OCI-M1 (cell line): ENCODE measurements around the gene DLG2.

Experiments
- DNase-seq: peaks from one replicate; lab custom pipeline; 2025; lab: John Stamatoyannopoulos, UW

DLG2 gene

DNA sequence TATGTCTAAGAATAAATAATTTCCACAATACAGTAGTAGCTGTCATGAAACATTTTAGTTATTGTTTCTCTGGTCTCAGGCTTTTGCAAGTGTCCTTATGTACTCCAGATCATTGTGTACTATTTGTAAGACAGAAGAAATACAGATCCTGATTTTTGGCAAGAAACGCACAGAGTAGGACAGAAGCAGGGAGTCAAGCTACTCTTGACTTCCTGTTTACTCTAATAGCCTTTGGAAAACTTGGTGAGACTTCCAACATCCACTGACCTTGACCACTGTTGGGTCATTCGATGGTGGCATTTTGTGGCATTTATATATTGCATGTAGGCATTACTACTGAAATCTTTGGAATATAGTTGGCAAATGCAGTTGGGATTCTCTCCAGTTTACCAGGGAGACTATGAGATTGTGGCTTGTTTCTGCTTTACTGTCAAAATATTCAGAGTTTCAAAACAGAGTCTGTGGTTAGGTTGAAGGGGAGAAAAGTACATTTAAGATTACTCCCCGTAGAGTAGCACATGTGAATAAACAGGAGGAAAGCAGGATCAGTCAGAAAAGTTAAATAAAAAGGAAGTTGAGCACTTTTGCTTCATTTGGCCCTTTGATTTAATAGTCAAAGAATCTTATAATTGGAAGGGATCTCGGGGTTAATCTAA is 1614.8 kb downstream of the DLG2 start:
- DNase-seq: no peak

DNA sequence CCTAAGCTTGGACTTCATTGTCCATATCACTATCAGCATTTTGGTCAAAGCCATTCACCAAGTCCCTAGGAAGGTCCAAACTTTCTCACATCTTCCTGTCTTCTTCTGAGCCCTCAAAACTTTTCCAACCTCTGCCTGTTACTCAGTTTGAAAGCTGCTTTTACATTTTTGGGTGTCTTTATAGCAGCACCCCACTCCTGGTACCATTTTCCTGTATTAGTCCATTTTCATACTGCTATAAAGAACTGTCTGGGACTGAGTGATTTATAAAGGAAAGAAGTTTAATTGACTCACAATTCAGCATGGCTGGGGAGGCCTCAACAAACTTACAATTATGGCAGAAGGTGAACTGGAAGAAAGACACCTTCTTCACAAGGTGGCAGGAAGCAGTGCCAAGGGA is 1624.0 kb downstream of the DLG2 start:
- DNase-seq: no peak

DNA sequence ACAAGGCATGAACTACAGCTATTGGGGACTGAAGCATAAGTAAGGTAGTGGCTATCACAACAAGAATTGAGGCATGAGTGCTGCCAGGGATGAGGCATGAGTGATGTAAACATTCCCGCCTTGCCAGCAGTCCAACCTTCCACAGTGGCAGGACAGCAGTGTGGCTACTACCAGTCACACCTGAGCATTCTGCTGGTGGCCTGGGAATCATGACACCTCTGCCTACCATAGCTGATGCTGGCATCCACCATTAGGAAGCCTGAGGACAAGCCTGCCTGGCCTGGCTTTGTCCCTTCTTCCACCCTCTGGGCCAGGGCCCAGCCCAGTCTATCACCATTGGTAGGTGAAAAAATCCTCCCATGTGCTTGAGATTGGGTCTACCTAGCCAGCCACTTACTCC is 1628.2 kb downstream of the DLG2 start:
- DNase-seq: no peak

DNA sequence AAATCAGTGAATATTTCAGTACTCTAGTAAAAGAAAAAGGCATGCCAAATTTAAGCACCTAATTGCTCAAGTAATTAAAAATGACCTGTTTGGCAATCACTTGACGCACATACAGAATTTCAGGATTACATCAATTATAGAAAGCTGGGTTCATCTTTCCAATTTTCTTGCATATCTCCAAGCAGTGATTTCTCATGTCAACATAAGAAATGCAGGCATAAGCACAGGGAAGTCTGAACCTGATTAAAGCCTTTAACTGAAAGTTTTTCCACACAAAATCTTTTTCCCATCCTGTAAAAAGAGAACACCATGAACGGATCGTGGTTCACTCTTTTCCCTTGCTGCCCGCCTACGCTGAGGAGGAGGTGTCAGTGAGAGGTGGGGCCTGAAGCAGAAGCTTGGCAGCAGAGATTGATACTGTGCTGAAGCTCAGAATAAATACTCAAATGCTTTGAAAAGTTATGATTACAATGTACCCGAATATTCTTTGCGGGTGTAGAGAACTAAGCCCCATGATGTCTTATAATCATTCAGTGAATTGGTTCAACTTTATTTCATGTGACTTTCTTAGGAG is 1636.9 kb downstream of the DLG2 start:
- no peak for DNase-seq

DNA sequence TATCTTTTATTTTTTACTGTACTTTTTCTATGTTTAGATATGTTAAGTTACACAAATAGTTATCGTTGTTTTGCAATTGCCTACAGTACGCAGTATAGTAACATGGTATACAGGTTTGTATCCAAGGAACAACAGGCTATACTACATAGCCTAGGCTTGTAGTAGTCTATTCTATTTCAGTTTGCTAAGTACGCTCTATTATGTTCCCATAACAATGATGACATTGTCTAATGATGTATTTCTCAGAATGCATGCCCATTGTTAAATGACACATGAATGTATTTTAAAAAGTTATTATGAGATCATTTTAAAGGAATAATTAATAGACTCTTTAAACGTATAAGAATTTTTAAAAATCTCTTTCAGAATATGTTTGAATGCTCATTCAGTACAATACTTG is 1644.3 kb downstream of the DLG2 start:
- DNase-seq: no peak

DNA sequence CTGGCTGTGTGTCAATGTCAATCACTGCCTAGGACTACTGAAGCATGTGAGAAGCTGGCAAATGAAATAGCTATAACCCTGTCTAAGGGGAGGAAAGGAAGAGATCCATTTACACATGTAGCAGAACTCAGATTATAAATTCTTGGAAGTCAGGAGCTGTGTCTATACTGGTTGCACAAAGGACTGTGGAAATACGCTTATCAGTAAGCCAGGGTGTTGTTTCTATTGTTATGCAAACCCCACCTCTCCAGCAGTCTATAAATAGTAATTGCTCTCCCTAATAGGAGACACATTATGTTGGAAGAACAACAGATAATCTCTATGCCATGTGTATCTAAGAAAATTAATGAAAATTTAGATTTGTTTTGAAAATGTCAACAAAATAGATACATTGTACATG is 1647.6 kb downstream of the DLG2 start:
- DNase-seq: no peak

DNA sequence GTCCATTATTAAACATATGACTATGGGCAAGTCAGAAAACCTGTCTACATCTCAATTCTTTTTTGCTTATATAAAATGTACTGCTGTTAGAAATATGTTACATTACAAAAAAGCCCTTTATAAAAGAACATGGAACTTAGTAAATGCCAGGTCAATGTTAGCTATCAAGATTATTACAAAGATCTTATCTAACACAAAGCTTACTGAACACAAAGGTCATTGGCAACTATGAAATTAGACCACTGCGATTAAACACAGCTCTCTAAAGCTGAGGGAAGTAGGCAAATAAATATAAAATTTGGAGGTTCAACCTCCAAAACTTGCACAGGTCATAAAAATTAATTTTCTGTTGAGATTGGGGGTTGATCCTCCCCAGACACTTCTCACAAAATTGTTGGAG is 1648.2 kb downstream of the DLG2 start:
- DNase-seq: no peak

DNA sequence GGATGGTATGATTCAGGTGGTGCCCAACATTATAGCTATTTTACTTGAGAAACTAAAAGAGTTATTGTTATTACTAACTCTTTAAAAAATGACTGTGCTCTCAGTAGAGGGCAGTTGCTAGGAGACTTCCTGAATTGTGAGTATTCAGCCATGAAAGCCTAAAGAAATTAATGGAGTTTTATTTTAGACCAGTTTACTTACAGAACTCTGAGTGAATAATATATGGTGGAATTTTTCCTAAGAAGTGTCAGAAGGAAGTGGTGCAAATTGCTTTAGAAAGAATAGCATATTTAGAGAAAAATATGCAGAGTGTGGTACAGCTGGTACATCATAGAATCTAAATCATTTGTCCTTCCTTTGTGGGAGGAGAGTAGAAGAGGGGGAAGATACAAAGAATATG is 1651.1 kb downstream of the DLG2 start:
- no peak for DNase-seq

DNA sequence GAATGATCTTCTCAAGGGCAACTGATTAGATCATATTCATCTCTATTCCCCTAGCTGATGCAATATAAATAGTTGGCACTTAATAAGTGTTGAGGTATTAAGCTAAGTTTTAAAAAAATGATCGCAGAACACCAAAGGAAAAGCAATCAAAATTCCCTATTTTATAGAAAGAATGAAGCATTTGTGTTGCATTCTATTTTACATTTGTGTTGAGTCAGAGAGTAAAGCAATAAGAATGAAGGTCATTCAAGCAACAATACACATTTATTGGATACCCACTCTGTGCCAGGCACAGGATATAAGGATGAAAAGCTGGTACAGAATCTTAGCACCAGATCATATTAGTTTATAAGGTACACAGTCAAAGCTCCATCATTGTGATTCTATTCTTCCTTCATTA is 1654.6 kb downstream of the DLG2 start:
- no peak for DNase-seq

DNA sequence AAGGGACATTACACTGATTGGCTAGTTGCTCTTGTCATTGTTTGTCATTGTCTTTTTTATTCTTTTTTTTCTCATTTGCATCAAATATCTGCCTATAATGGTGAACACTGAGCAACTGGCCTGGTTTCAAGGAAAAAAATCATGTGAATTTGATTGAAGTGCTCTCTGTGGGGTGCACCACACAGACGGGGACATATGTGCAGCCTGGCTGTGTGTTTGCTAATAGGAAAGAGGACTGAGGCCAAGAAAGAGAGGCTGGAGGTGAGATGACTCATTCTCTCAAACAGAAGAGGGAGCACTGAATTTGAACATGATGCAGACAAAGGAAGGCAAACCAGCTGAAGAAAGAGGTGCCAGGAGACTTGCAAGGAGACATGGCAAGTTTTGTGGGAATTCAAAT is 1656.1 kb downstream of the DLG2 start:
- DNase-seq: no peak

DNA sequence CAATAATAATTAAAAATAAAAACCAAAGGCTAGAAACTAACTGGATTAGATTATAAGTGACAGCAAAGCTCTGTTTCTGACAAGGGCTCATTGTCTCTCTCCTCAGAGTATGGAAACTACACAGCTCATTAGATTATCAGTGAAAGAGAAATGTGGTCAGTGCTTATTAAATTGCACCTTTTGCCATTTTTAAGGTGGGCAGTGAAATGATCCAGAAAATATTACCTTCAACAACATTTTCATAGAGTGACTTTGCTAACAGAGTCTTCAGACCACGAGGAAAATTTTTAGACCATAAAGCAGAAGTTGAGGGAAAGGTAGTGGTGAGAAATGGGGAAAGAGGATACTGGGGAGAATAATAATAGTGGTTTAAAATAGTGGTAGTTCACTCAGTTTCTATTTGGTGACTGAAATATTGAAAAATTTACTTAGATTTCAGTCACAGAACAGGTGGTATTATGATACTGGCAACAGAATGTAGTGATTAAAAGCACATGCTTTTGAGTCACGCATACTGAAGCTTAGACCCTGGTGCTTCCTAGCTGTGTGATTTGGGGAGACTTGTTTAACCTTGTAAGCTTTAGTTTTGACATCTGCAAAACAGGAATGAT is 1657.0 kb downstream of the DLG2 start:
- no peak for DNase-seq

DNA sequence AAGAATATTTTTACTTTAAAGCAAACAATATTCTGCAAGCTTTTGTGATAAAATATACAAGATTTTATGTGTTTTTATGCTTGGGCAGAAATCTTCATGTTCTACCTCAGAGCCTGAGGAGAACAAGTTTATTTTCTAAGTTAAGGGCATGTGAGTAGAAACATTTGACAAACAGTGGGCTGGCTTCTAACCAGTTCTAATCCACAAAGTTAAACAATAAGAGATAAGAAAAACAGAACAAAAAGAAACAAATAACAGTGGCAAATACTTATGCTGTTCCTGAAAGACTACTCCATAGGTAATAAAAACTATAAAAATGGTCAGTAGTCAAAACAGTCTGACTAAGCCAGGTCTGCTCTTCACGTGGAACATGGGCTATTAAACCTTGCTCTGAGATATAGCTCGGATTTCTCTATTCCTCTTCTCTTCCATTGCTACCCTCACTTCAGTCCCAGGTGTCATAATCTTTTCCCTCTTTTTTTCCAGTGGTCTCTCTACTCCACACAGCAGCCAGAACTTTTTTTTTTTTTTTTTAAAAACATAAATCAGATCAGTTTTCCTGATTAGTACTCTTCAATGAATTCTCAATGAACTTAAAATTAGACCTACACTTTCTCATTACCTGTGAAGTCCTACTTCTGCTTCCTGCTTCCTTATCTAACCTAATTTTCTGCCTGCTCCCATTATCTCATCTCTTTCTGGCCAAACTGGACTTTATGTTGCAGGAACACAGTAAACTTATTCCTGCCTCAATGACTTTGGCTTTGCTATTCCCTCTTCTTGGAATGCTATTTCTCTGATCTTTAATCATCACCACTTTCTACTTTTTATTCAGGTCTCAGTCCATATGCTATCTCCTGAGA is 1669.9 kb downstream of the DLG2 start:
- DNase-seq: no peak

DNA sequence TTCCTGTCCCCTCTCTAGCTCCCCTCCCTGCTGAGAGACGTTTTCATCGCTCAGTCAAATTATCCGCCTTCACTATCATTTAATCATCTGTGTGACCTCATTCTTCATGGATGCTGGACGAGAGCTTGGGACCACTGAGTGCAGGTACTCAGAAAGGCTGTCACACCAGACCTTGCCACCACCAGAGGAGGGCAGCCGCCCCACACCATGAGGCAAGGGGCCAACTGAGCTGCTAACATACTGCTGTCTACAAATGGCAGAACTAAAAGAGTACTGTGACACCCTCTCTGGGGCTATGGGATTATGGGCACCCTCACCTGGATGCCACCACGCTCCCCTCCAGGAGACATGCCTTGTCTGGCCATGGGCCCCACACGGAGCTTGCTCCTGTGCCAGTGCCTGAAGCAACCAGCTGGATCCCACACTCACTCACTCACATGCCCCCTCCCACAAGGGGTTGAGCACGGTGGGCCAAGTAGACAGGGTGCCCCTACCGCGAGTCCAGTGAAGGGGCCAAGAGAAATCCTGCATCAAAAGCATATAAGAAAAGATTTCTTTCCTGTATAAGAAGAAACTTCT is 1670.9 kb downstream of the DLG2 start:
- DNase-seq: no peak

DNA sequence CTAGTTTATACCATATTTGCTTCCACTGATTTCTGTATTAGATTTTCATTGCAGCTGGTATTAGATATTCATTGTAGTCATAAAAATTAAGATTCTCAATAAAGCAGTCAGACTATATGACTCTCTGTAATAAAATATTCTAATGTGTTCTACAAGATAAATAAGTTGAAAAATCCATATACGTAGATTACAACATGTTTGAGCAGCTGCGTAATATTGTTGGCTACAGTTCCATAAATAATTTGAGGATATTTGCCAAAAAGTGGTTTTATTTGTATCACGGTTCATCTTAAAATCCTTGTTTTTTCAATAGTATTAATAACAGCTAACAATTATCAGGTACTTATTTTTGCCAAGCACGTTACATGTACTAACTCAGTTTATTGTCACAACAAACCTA is 1672.4 kb downstream of the DLG2 start:
- no peak for DNase-seq

DNA sequence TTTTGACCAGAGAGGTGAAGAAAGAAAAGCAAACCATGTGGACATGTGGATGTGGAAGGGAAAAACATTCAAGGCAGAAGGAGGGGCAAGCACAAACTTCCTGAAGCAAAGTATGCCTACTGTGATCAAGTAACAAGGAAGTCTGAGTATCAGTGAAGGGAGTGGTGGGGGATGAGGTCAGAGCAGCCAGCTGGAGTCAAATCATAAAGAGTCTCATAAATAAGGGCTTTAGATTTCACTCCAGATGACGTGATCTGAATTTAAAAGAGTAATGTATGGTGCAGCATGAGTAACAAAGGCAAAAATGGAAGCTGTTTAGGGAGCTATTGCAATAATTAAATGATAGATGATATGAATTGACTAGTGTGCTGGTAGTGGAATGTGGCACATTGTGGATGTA is 1675.6 kb downstream of the DLG2 start:
- no peak for DNase-seq

DNA sequence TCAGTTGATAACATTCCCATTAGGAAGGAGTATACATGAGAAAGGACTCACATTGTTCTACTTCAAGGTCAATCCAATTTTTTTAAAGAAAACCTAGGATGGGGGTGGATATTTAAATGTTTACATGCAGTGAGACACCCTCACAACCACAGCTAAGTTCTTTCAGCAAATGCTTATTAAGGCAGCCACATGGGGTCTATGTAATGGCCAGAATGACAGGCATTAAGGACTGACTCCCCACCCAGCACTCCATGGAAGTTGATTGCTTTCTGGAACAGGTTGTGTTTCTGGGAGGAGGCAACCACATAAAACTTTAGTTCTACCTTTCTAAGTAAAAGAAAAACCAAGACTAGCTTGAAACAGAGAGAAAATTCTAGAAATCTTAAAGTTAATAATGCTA is 1678.9 kb downstream of the DLG2 start:
- DNase-seq: no peak

DNA sequence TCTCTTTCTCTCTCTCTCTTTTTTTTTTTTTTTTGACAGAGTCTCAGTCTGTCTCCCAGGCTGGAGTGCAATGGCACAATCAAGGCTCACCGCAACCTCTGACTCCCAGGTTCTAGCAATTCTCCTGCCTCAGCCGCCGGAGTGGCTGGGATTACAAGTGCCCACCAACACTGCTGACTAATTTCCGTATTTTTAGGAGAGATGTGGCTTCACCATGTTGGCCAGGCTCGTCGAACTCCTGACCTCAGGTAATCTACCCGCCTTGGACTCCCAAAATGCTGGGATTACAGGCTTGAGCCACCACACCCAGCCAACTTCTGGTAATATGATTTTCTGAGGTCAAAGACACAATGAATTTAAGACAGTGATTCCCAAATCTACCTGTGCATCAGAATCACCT is 1681.2 kb downstream of the DLG2 start:
- no peak for DNase-seq

DNA sequence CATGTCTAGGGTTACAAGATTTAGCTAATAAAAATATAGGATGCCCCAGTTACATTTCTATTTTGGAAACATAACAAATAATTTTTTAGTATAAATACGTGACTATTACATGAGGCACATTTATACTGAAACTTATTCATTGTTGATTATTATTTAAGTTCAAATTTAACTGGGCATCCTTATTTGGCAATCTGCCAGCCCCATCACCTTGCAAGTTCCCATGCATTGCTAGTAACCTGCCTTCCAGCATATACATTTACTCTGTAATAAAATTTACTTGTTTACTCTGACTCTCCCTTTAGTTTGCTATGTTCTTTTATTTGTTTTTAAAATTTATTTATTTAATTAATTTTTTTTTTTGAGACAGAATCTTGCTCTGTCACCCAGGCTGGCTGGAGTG is 1686.1 kb downstream of the DLG2 start:
- no peak for DNase-seq

DNA sequence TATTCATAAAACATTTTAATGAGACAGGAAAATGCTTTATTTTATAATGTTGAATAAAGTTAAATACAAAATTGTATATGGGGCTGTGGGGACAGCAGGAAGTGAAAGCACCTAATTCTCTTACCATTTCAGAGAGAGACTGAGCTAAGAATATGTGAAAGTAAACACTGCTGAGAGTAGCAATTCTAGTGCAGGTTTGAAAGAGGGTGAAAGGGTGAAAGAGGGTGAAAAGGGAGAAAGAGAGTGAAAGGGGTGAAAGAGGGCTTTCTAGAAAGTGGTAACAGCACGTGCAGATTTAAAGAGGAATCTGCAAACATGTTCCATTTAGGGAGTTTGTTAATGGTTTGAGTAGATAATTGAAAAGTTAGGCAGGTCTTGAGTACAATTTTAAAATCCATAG is 1689.0 kb downstream of the DLG2 start:
- peak; percentile 29 for DNase-seq

DNA sequence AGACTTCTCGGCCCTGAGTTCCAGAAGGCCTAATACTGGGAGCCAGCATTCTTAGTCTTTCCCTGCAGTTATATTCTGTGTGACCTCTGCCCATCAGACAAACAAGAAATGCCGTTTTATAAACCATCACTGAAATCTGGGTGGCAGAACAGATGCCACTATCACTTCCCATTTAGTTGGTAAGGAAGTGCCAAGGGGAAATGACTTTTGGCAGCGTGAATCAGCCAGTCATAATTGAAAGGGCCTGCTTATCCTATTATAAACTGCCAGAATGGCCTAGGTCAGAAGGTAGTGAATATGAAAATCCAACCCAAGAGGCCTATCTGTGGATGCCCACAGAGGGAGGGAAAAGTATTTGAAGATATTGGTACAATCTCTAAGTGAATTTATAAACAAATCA is 1694.1 kb downstream of the DLG2 start:
- no peak for DNase-seq

DNA sequence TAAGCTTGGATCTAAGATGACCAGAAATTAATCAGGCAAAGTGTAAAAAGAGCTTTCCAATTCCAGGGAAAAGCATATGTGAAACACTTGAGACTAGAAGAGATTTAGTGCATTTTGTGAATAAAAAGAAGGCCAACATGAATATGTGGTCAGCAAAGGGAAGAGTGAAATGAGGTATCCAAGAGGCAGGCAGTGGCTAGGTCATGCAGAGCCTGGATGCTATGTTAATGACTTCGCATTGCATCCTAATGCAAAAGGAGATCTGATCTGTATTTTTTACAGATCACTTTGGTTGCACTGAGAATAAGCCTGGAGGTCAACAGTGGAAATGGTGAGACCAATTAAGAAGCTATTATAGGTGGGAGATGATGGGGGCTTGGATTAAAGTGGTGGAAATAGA is 1699.7 kb downstream of the DLG2 start:
- no peak for DNase-seq

DNA sequence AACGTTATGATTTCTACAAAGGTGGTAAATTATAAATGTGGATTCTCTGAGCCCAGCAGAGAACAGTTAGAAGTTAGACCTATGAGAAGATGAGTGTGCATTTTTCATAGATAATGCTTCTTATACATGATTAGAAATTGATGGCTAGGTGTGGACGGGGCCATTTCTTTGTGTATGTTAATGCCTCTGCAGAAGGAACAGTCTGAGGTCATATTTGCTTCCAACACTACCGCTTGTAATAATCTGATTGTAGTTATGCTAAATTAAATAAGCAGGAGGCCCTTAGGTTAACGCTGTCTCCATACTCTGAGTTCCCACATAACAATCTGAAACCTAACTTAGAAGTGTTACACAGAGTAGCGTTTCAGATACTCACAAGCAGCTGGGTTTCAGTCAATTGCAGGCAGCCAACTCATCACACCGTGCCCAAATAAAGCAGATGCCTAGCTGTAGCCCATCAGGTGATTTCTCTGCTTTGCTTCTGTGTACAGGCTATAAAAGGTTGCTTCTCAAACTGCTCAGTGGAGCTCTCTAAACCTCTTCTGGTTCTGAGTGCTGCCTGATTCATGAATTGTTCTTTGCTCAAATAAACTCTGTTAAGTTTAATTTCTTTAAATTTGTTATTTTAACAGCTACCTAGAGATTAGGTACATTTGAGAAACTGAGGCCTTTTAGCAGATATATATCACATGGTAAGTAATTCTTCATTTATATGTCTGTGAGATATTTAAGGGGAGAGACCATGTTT is 1702.2 kb downstream of the DLG2 start:
- no peak for DNase-seq
